HCT116 (cell line): ENCODE data around the gene HOXD8. TPM values are rescaled to one million over a fixed set of nuclear protein-coding genes. Genes with fewer than 3 reads are reported as not detected.

Source experiments
- ATAC-seq: fragments of 200-7000 bp; cut with Tn5 transposase; 2 replicates; pipeline ENCODE4 v1.9.1; 2020; ENCODE audit warnings: mild to moderate bottlenecking, moderate library complexity
- BruUV-seq: library from RNA; stranded (reverse); fragments of 400-500 nt; replicated peaks from 2 replicates; lab custom pipeline; 2021; lab: Mats Ljungman, UMichigan
- CTCF ChIA-PET: fragments of 300-600 bp; sonication (Branson Sonifier 250); formaldehyde crosslinking; loops from one replicate; lab custom pipeline; 2021; ENCODE audit warnings: antibody characterized with exemption; lab: Charles Lee
- POLR2A ChIA-PET: fragments of 300-600, 350-600 bp; sonication (Branson Sonifier 250); formaldehyde crosslinking; loops from one replicate; lab custom pipeline; 2021; ENCODE audit warnings: antibody characterized with exemption; lab: Charles Lee
- RAD21 ChIA-PET, 2 experiments: fragments of 300-600 bp; sonication (Branson Sonifier 250); formaldehyde crosslinking; loops; one replicate each; lab custom pipeline; 2023; ENCODE audit warnings: low total read pairs in 2 of 2; ENCODE audit not compliant: uncharacterized antibody in 2 of 2, unreplicated experiment in 2 of 2, low non-redundant PET in 1 of 2; lab: Charles Lee
- DNase-seq: peaks from one replicate; pipeline ENCODE4 v3.0.0-alpha.2; 2010; ENCODE audit warnings: low read depth, low spot score
- H2AFZ ChIP-seq: fragments of 200-600 bp; shearing (Covaris generic), sonication (generic); 2 replicates; pipeline ENCODE4 v1.6.1; 2017; ENCODE audit warnings: low read depth, mixed run types, mixed read lengths, antibody characterized with exemption, low read length; ENCODE audit not compliant: poor library complexity, severe bottlenecking
- H3K27ac ChIP-seq: 2 replicates; pipeline ENCODE4 v1.5.1; 2012; ENCODE audit warnings: low read depth, low read length
- H3K27me3 ChIP-seq: fragments of 200-600 bp; sonication (generic); 2 replicates; pipeline ENCODE4 v1.6.1; 2016; ENCODE audit warnings: mixed run types, low read length, mixed read lengths; ENCODE audit not compliant: insufficient read depth
- H3K36me3 ChIP-seq, 2 experiments: fragments of 200-500 bp in 1 of 2; fragments of 200-600 bp in 1 of 2; sonication (Bioruptor generic) in 1 of 2; sonication (generic) in 1 of 2; 2 replicates each; pipeline versions ENCODE4 v1.5.1 to v1.6.1; 2014 to 2016; ENCODE audit warnings: low read length in 2 of 2, inconsistent platforms in 1 of 2, mixed read lengths in 1 of 2, mixed run types in 1 of 2; ENCODE audit not compliant: insufficient read depth in 2 of 2, control insufficient read depth in 1 of 2
- H3K4me1 ChIP-seq, 2 experiments: fragments of 200-600 bp in 1 of 2; sonication (generic) in 1 of 2; 2 replicates each; pipeline versions ENCODE4 v1.5.1 to v1.6.1; 2012 to 2017; ENCODE audit warnings: low read length in 2 of 2, inconsistent platforms in 1 of 2, mild to moderate bottlenecking in 1 of 2, mixed read lengths in 1 of 2, mixed run types in 1 of 2, moderate library complexity in 1 of 2; ENCODE audit not compliant: insufficient read depth in 2 of 2, control insufficient read depth in 1 of 2
- H3K4me2 ChIP-seq: fragments of 200-600 bp; sonication (generic); 2 replicates; pipeline ENCODE4 v1.6.1; 2017; ENCODE audit warnings: mixed run types, low read length, mixed read lengths
- H3K4me3 ChIP-seq, 2 experiments: fragments of 200-600 bp in 1 of 2; sonication (generic) in 1 of 2; replicated peaks in 1 of 2; 2 replicates each; pipeline ENCODE4 v1.5.1; 2011 to 2016; ENCODE audit warnings: low read length in 2 of 2, control low read depth in 1 of 2, low read depth in 1 of 2, mild to moderate bottlenecking in 1 of 2, mixed read lengths in 1 of 2, mixed run types in 1 of 2
- H3K79me2 ChIP-seq: fragments of 200-600 bp; sonication (generic); 2 replicates; pipeline ENCODE4 v1.6.1; 2017; ENCODE audit warnings: mild to moderate bottlenecking, mixed run types, low read length, moderate library complexity, mixed read lengths; ENCODE audit not compliant: insufficient read depth
- H3K9ac ChIP-seq: fragments of 200-600 bp; sonication (generic); 2 replicates; pipeline ENCODE4 v1.6.1; 2016; ENCODE audit warnings: low read length, mixed read lengths
- H3K9me2 ChIP-seq: fragments of 200-600 bp; sonication (generic), shearing (Covaris generic); 2 replicates; pipeline ENCODE4 v1.6.1; 2017; ENCODE audit warnings: mixed run types, mild to moderate bottlenecking, moderate library complexity; ENCODE audit not compliant: insufficient read depth
- H3K9me3 ChIP-seq, 2 experiments: fragments of 200-500 bp in 1 of 2; fragments of 200-600 bp in 1 of 2; sonication (Bioruptor generic) in 1 of 2; sonication (generic) in 1 of 2; 2 replicates each; pipeline ENCODE4 v1.6.1; 2014 to 2017; ENCODE audit warnings: low read length in 2 of 2, mixed read lengths in 2 of 2, inconsistent platforms in 1 of 2, low read depth in 1 of 2, mild to moderate bottlenecking in 1 of 2, mixed run types in 1 of 2, moderate library complexity in 1 of 2; ENCODE audit not compliant: control insufficient read depth in 1 of 2, insufficient read depth in 1 of 2
- H4K20me1 ChIP-seq: fragments of 200-600 bp; sonication (generic), shearing (Covaris generic); 2 replicates; pipeline ENCODE4 v1.6.1; 2017; ENCODE audit warnings: mixed run types, mild to moderate bottlenecking, moderate library complexity; ENCODE audit not compliant: insufficient read depth
- CTCF ChIP-seq, 3 experiments: fragments of 200-600 bp in 1 of 3; sonication (generic) in 1 of 3; IDR thresholded peaks in 2 of 3; conservative IDR thresholded peaks in 1 of 3; 2 replicates each; pipeline ENCODE4 v1.5.1; 2012 to 2017; ENCODE audit warnings: low read depth in 2 of 3, low read length in 2 of 3, antibody characterized with exemption in 1 of 3, borderline replicate concordance in 1 of 3, control low read depth in 1 of 3, mild to moderate bottlenecking in 1 of 3, mixed read lengths in 1 of 3, mixed run types in 1 of 3, moderate library complexity in 1 of 3; ENCODE audit not compliant: insufficient read depth in 1 of 3
- FOSL1 ChIP-seq: IDR thresholded peaks from 2 replicates; pipeline ENCODE4 v1.6.1; 2012; ENCODE audit warnings: low read depth
- MAX ChIP-seq: IDR thresholded peaks from 2 replicates; pipeline ENCODE4 v1.6.1; 2012
- POLR2A ChIP-seq: IDR thresholded peaks from 2 replicates; pipeline ENCODE4 v1.7.0; 2011; ENCODE audit warnings: borderline replicate concordance; ENCODE audit not compliant: insufficient read depth, insufficient read length; ENCODE audit errors: extremely low read depth
- POLR2AphosphoS5 ChIP-seq: IDR thresholded peaks from 2 replicates; pipeline ENCODE4 v1.6.1; 2011; ENCODE audit warnings: mild to moderate bottlenecking, low read depth, low read length, moderate library complexity
- intact Hi-C: fragments of 100-400 bp; cut with micrococcal nuclease; formaldehyde crosslinking; loops from 2 replicates; pipeline ENCODE4 v1.10.0; 2022
- total RNA-seq: library from RNA; stranded (reverse); gene quantifications from one replicate; pipeline ENCODE4 v1.2.1, GENCODE V29; 2021; ENCODE audit not compliant: unreplicated experiment
- TF ChIP-seq, protein P1 (sequence below): IDR thresholded peaks from 2 replicates; pipeline ENCODE4 v1.6.1; 2012
- TF ChIP-seq, protein P2 (sequence below): IDR thresholded peaks from 2 replicates; pipeline ENCODE4 v1.6.1; 2012; ENCODE audit warnings: low read depth
- TF ChIP-seq, protein P3 (sequence below): IDR thresholded peaks from 2 replicates; pipeline ENCODE4 v1.6.1; 2011; ENCODE audit warnings: mild to moderate bottlenecking, low read length, moderate library complexity; ENCODE audit not compliant: insufficient replicate concordance; ENCODE audit errors: extremely low read depth

The HOXD8 gene
- total RNA-seq, 1 experiment from 2014 or later, result 6.0 TPM

DNA sequence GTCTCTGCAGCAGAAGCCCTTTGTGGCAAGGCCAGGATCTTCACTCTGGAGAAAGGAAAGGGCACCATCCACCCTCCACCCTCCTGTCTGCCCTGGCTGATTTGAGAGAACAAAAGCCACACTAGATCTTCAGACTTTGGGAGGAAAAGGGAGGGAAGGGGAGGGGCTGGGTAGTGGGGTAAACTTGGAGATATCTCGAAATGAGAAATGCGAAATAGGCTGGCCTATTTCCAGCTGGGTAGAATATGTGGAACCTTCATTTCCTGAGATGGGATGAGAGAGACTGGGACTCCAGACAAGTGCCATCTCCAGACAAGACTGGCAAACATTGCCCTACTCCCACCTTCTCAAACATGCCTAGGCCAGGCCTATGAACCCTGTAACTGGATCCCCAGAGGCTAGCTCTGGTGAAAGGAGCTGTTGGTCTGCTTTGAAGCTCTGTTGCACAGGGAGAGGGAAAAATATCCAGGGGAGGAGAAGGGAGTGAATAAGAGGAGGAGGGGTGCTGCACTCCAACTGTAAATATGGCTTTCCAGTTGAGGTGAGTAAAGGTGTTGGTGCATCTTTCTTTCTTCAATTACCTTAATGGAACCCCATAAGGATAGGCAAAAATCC lies 28.2 kb upstream of the HOXD8 start:
- Histone ChIP-seq H3K27me3 (no peaks in the 10 kb centered on the region), H3K4me1 (peaks cover 5 to 20% of the 10 kb centered on the region in 2 experiments; a peak in 3 of 4 replicates), H3K36me3 (no peaks in the 10 kb centered on the region), H3K79me2 (no peaks in the 10 kb centered on the region), H3K9me2 (no peaks in the 10 kb centered on the region), H2AFZ (no peak overlapping the region), H3K4me3 (no peak overlapping the region), H3K9ac (no peak overlapping the region), H3K27ac (no peak overlapping the region), H4K20me1 (no peaks in the 10 kb centered on the region), H3K9me3 (no peaks in the 10 kb centered on the region), H3K4me2 (no peak overlapping the region)
- intact Hi-C loops, result no loop called here
- CTCF ChIA-PET, result interaction anchor here (1.5 kb wide), 1 partner anchor 10 kb away, joined by 7 read pairs; no protein-coding TSS in a partner anchor
- BruUV-seq, result no TSS peak
- DNase-seq, result no peak
- TF ChIP-seq FOSL1 (no peak), POLR2AphosphoS5 (no peak), MAX (no peak), CTCF (IDR thresholded peaks at IDR 0.05 in 2 of 3, conservative IDR thresholded peaks at IDR 0.05 in 1 of 3; ENCODE audit: borderline replicate concordance in 1 of 3, insufficient read depth in 1 of 3, low read depth in 2 of 3, low read length in 2 of 3) (no peak), POLR2A (no peak)
- TF ChIP-seq, protein P1, sequence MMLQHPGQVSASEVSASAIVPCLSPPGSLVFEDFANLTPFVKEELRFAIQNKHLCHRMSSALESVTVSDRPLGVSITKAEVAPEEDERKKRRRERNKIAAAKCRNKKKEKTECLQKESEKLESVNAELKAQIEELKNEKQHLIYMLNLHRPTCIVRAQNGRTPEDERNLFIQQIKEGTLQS, result no peak
- TF ChIP-seq, protein P2, sequence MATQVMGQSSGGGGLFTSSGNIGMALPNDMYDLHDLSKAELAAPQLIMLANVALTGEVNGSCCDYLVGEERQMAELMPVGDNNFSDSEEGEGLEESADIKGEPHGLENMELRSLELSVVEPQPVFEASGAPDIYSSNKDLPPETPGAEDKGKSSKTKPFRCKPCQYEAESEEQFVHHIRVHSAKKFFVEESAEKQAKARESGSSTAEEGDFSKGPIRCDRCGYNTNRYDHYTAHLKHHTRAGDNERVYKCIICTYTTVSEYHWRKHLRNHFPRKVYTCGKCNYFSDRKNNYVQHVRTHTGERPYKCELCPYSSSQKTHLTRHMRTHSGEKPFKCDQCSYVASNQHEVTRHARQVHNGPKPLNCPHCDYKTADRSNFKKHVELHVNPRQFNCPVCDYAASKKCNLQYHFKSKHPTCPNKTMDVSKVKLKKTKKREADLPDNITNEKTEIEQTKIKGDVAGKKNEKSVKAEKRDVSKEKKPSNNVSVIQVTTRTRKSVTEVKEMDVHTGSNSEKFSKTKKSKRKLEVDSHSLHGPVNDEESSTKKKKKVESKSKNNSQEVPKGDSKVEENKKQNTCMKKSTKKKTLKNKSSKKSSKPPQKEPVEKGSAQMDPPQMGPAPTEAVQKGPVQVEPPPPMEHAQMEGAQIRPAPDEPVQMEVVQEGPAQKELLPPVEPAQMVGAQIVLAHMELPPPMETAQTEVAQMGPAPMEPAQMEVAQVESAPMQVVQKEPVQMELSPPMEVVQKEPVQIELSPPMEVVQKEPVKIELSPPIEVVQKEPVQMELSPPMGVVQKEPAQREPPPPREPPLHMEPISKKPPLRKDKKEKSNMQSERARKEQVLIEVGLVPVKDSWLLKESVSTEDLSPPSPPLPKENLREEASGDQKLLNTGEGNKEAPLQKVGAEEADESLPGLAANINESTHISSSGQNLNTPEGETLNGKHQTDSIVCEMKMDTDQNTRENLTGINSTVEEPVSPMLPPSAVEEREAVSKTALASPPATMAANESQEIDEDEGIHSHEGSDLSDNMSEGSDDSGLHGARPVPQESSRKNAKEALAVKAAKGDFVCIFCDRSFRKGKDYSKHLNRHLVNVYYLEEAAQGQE, result no peak
- TF ChIP-seq, protein P3, sequence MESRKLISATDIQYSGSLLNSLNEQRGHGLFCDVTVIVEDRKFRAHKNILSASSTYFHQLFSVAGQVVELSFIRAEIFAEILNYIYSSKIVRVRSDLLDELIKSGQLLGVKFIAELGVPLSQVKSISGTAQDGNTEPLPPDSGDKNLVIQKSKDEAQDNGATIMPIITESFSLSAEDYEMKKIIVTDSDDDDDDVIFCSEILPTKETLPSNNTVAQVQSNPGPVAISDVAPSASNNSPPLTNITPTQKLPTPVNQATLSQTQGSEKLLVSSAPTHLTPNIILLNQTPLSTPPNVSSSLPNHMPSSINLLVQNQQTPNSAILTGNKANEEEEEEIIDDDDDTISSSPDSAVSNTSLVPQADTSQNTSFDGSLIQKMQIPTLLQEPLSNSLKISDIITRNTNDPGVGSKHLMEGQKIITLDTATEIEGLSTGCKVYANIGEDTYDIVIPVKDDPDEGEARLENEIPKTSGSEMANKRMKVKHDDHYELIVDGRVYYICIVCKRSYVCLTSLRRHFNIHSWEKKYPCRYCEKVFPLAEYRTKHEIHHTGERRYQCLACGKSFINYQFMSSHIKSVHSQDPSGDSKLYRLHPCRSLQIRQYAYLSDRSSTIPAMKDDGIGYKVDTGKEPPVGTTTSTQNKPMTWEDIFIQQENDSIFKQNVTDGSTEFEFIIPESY, result no peak
- POLR2A ChIA-PET, result no interaction called here
- no peak for ATAC-seq
- RAD21 ChIA-PET, result no interaction called here
